K562 (cell line): ENCODE measurements around the gene TNFSF9. TPM values are rescaled to one million over a fixed set of nuclear protein-coding genes. Genes with fewer than 3 reads are reported as not detected.
A peak's percentile ranks its signal among the peaks of the same experiment; 100 is the strongest.

Experiments used
- ATF3 ChIP-seq, 2 experiments: fragments of 450-650 bp in 1 of 2; sonication (generic) in 1 of 2; formaldehyde crosslinking in 1 of 2; IDR thresholded peaks in 1 of 2; conservative IDR thresholded peaks in 1 of 2; 2 replicates each; pipeline versions ENCODE4 v1.6.1 to v1.8.1; 2016 to 2023; ENCODE audit warnings: mild to moderate bottlenecking in 2 of 2, moderate library complexity in 2 of 2, inconsistent platforms in 1 of 2, missing genetic modification reagents in 1 of 2
- CCAR2 ChIP-seq: fragments of 200-400 bp; formaldehyde crosslinking; IDR thresholded peaks from 2 replicates; pipeline ENCODE4 v1.6.1; 2017; ENCODE audit warnings: mild to moderate bottlenecking, low read depth, low read length
- E2F6 ChIP-seq, 2 experiments: IDR thresholded peaks; 2 replicates each; pipeline ENCODE4 v1.6.1; 2011; ENCODE audit warnings: borderline replicate concordance in 1 of 2, control low read depth in 1 of 2, low read depth in 1 of 2, low read length in 1 of 2, mild to moderate bottlenecking in 1 of 2, mixed read lengths in 1 of 2, moderate library complexity in 1 of 2; ENCODE audit not compliant: insufficient read depth in 1 of 2, insufficient read length in 1 of 2, poor library complexity in 1 of 2, severe bottlenecking in 1 of 2; ENCODE audit errors: extremely low read depth in 1 of 2
- EGR1 ChIP-seq: fragments of 450-650 bp; conservative IDR thresholded peaks from 2 replicates; pipeline ENCODE4 v1.6.1; 2017; ENCODE audit warnings: mild to moderate bottlenecking
- MNT ChIP-seq, 2 experiments: fragments of 450-650 bp; conservative IDR thresholded peaks; 2 replicates each; pipeline ENCODE4 v1.6.1; 2017; ENCODE audit warnings: mild to moderate bottlenecking in 2 of 2, moderate library complexity in 2 of 2
- MYC ChIP-seq, 2 experiments: fragments of 250-450 bp in 1 of 2; sonication (Bioruptor Pico) in 1 of 2; IDR thresholded peaks; 2 replicates each; pipeline versions ENCODE4 v1.5.1 to v1.6.1; 2012 to 2021; ENCODE audit warnings: low read depth in 2 of 2, borderline replicate concordance in 1 of 2, improper control_type of control experiment in 1 of 2, low read length in 1 of 2, mild to moderate bottlenecking in 1 of 2, moderate library complexity in 1 of 2
- NELFE ChIP-seq: IDR thresholded peaks from 2 replicates; pipeline ENCODE4 v1.6.1; 2011; ENCODE audit warnings: mild to moderate bottlenecking; ENCODE audit not compliant: insufficient read depth, insufficient read length
- POLR2H ChIP-seq: IDR thresholded peaks from 2 replicates; pipeline ENCODE4 v1.6.1; 2016; ENCODE audit warnings: missing genetic modification characterization, low read depth, mild to moderate bottlenecking, control low read depth, missing compliant biosample characterization, moderate library complexity
- YY1 ChIP-seq, 3 experiments: IDR thresholded peaks; 2 replicates each; pipeline ENCODE4 v1.6.1; 2011; ENCODE audit warnings: low read length in 2 of 3, mild to moderate bottlenecking in 2 of 3, moderate library complexity in 2 of 3, borderline replicate concordance in 1 of 3, control low read depth in 1 of 3, low read depth in 1 of 3; ENCODE audit not compliant: insufficient read depth in 3 of 3, insufficient replicate concordance in 2 of 3, control insufficient read depth in 1 of 3, insufficient read length in 1 of 3; ENCODE audit errors: extremely low read depth in 1 of 3
- ZBTB33 ChIP-seq: sonication (generic); formaldehyde crosslinking; IDR thresholded peaks from 2 replicates; pipeline ENCODE4 v1.8.1; 2023; ENCODE audit warnings: mild to moderate bottlenecking, missing genetic modification reagents
- ZNF263 ChIP-seq: sonication (generic); formaldehyde crosslinking; IDR thresholded peaks from 2 replicates; pipeline ENCODE4 v1.8.0; 2022; ENCODE audit warnings: mild to moderate bottlenecking, missing genetic modification reagents, borderline replicate concordance
- ZNF511 ChIP-seq: sonication (generic); formaldehyde crosslinking; IDR thresholded peaks from 2 replicates; pipeline ENCODE4 v1.8.0; 2022; ENCODE audit warnings: mild to moderate bottlenecking, missing genetic modification reagents
- polyA plus RNA-seq, 8 experiments: library from polyadenylated mRNA; depleted of rRNA in 4 of 8; stranded (reverse) in 5 of 8; unstranded in 3 of 8; fragments of >200 nt; fragmentation: Nextera tagmentation in 2 of 8; fragmentation: Illumina TruSeq in 1 of 8; extraction: Ambion mirVana in 2 of 8; extraction: Trizol in 1 of 8; gene quantifications; 2 replicates each; pipeline versions ENCODE4 v1.2.1 to v1.2.3, GENCODE V29; 2011 to 2014; ENCODE audit warnings: inconsistent platforms in 1 of 8, missing spikeins in 1 of 8
- total RNA-seq, 7 experiments: library from RNA; depleted of rRNA in 6 of 7; stranded (reverse); fragments of >200 nt in 6 of 7; fragmentation: Illumina TruSeq in 2 of 7; extraction: Trizol in 2 of 7; gene quantifications; 2 replicates each; pipeline versions ENCODE4 v1.2.1 to v1.2.3, GENCODE V29; 2011 to 2021; ENCODE audit warnings: low replicate concordance in 1 of 7

Gene TNFSF9
- total and polyA plus RNA-seq, 9 of the 15 experiments (the other 6 are each of a cell fraction or from before 2014, with no cell fraction given): 1.4 to 17.9 (median 6.5) TPM

GRCh38 chr19:6531163-6531955 is 533 bp downstream of the TNFSF9 start (continued):
- TF ChIP-seq NELFE: no peak
- peak in 1 of 2 experiments; percentile 7 for TF ChIP-seq E2F6 (IDR thresholded peaks at IDR 0.05; ENCODE audit: borderline replicate concordance in 1 of 2, extremely low read depth in 1 of 2, insufficient read depth in 1 of 2, insufficient read length in 1 of 2, low read depth in 1 of 2, low read length in 1 of 2, poor library complexity in 1 of 2, severe bottlenecking in 1 of 2)
- no peak for TF ChIP-seq YY1 (IDR thresholded peaks at IDR 0.05; ENCODE audit: borderline replicate concordance in 1 of 3, control insufficient read depth in 1 of 3, extremely low read depth in 1 of 3, insufficient read depth in 3 of 3, insufficient read length in 1 of 3, insufficient replicate concordance in 2 of 3, low read depth in 1 of 3, low read length in 2 of 3)
- TF ChIP-seq ZNF263: no peak
- TF ChIP-seq MYC (IDR thresholded peaks at IDR 0.05; ENCODE audit: low read depth, low read length): no peak
- TF ChIP-seq MYC (CRISPR knock-in tag; IDR thresholded peaks at IDR 0.05; ENCODE audit: borderline replicate concordance, low read depth): no peak
- TF ChIP-seq EGR1: no peak
- TF ChIP-seq ATF3 (IDR thresholded peaks at IDR 0.05): no peak
- TF ChIP-seq ATF3 (CRISPR knock-in tag; conservative IDR thresholded peaks at IDR 0.05): no peak
- no peak for TF ChIP-seq ZBTB33 (CRISPR knock-in tag)
- TF ChIP-seq MNT (conservative IDR thresholded peaks at IDR 0.05): no peak
- no peak for TF ChIP-seq ZNF511 (CRISPR knock-in tag)
- peak; percentile 5; the same call in 1 of the 2 replicates for TF ChIP-seq POLR2H
- TF ChIP-seq CCAR2: no peak
